Neural cell (in vitro differentiated cells): ENCODE measurements around the gene CA11. TPM values are rescaled to one million over a fixed set of nuclear protein-coding genes. Genes with fewer than 3 reads are reported as not detected.

Source experiments
- H2AFZ ChIP-seq: fragments of 200-600, 300-800 bp; sonication (generic), shearing (Covaris generic); 2 replicates; pipeline ENCODE4 v1.6.0; 2014; ENCODE audit warnings: low read depth, mild to moderate bottlenecking, antibody characterized with exemption, low read length, moderate library complexity
- H3F3A ChIP-seq: fragments of 200-600 bp; shearing (Covaris generic); 2 replicates; pipeline ENCODE4 v1.6.1; 2016; ENCODE audit warnings: mild to moderate bottlenecking, moderate library complexity, mixed read lengths, antibody characterized with exemption, low read length; ENCODE audit not compliant: insufficient read depth, poor library complexity, severe bottlenecking
- H3K27ac ChIP-seq: fragments of 200-600, 300-800 bp; sonication (generic), shearing (Covaris generic); 2 replicates; pipeline ENCODE4 v1.5.1; 2014; ENCODE audit warnings: mild to moderate bottlenecking, low read length, moderate library complexity
- H3K27me3 ChIP-seq: fragments of 300-800, 200-600 bp; sonication (generic), shearing (Covaris generic); 2 replicates; pipeline ENCODE4 v1.6.0; 2014; ENCODE audit warnings: mild to moderate bottlenecking, low read depth, low read length, moderate library complexity; ENCODE audit not compliant: insufficient read depth
- H3K36me3 ChIP-seq: fragments of 300-800, 200-600 bp; sonication (generic), shearing (Covaris generic); 2 replicates; pipeline ENCODE4 v1.5.1; 2014; ENCODE audit warnings: mild to moderate bottlenecking, antibody characterized with exemption, low read length, moderate library complexity; ENCODE audit not compliant: insufficient read depth
- H3K4me2 ChIP-seq: fragments of 300-800, 200-600 bp; sonication (generic), shearing (Covaris generic); 2 replicates; pipeline ENCODE4 v1.6.0; 2014; ENCODE audit warnings: mild to moderate bottlenecking, low read length
- H3K4me3 ChIP-seq: fragments of 300-800, 200-600 bp; sonication (generic), shearing (Covaris generic); 2 replicates; pipeline ENCODE4 v1.5.1; 2014; ENCODE audit warnings: mild to moderate bottlenecking, low read length, moderate library complexity
- H3K79me2 ChIP-seq: fragments of 200-600 bp; shearing (Covaris generic); replicated peaks from 2 replicates; pipeline ENCODE4 v1.6.0; 2014; ENCODE audit warnings: mild to moderate bottlenecking, low read length, moderate library complexity; ENCODE audit not compliant: insufficient read depth
- H3K9ac ChIP-seq: fragments of 300-800, 200-600 bp; sonication (generic), shearing (Covaris generic); 2 replicates; pipeline ENCODE4 v1.6.1; 2016; ENCODE audit warnings: mild to moderate bottlenecking, low read length, mixed read lengths
- H3K9me2 ChIP-seq: fragments of 200-600 bp; shearing (Covaris generic); 2 replicates; pipeline ENCODE4 v1.6.1; 2016; ENCODE audit warnings: mild to moderate bottlenecking, low read length, mixed read lengths; ENCODE audit not compliant: insufficient read depth
- H3K9me3 ChIP-seq: fragments of 200-600, 300-800 bp; sonication (generic), shearing (Covaris generic); 2 replicates; pipeline ENCODE4 v1.6.1; 2016; ENCODE audit warnings: mild to moderate bottlenecking, mixed run types, low read length, moderate library complexity, mixed read lengths
- H4K20me1 ChIP-seq: fragments of 200-600 bp; shearing (Covaris generic); 2 replicates; pipeline ENCODE4 v1.6.1; 2016; ENCODE audit warnings: mild to moderate bottlenecking, mixed run types; ENCODE audit not compliant: insufficient read depth
- EP300 ChIP-seq: fragments of 450-650 bp; conservative IDR thresholded peaks from 2 replicates; pipeline ENCODE4 v1.6.1; 2014; ENCODE audit warnings: antibody characterized with exemption, mild to moderate bottlenecking, moderate library complexity; ENCODE audit not compliant: poor library complexity, severe bottlenecking
- EZH2 ChIP-seq: fragments of 200-600, 300-800 bp; shearing (Covaris generic), sonication (generic); IDR thresholded peaks from 2 replicates; pipeline ENCODE4 v1.6.1; 2014; ENCODE audit warnings: antibody characterized with exemption, low read length, borderline replicate concordance, mild to moderate bottlenecking; ENCODE audit not compliant: insufficient read depth, poor library complexity, severe bottlenecking
- MXI1 ChIP-seq: fragments of 450-650 bp; conservative IDR thresholded peaks from 2 replicates; pipeline ENCODE4 v1.6.1; 2014; ENCODE audit warnings: antibody characterized with exemption, mild to moderate bottlenecking; ENCODE audit not compliant: poor library complexity, severe bottlenecking
- POLR2AphosphoS5 ChIP-seq: IDR thresholded peaks from 2 replicates; pipeline ENCODE4 v1.6.1; 2012
- RAD21 ChIP-seq: fragments of 450-650 bp; conservative IDR thresholded peaks from 2 replicates; pipeline ENCODE4 v1.6.1; 2014; ENCODE audit warnings: antibody characterized with exemption, mild to moderate bottlenecking, moderate library complexity
- REST ChIP-seq: IDR thresholded peaks from 2 replicates; pipeline ENCODE4 v1.6.1; 2012; ENCODE audit warnings: borderline replicate concordance
- SMC3 ChIP-seq: fragments of 450-650 bp; conservative IDR thresholded peaks from 2 replicates; pipeline ENCODE4 v1.6.1; 2014; ENCODE audit warnings: antibody characterized with exemption, mild to moderate bottlenecking, moderate library complexity; ENCODE audit not compliant: poor library complexity
- TAF1 ChIP-seq: IDR thresholded peaks from 2 replicates; pipeline ENCODE4 v1.6.1; 2012; ENCODE audit warnings: low read depth
- polyA plus RNA-seq: library from polyadenylated mRNA; depleted of rRNA; stranded (reverse); fragments of >200 nt; gene quantifications from 2 replicates; pipeline ENCODE4 v1.2.3, GENCODE V29; 2014
- TF ChIP-seq, protein P1 (sequence below): fragments of 450-650 bp; IDR thresholded peaks from 2 replicates; pipeline ENCODE4 v1.5.1; 2014; ENCODE audit warnings: antibody characterized with exemption, mild to moderate bottlenecking, moderate library complexity; ENCODE audit not compliant: poor library complexity, severe bottlenecking

Gene CA11
- polyA plus RNA-seq, 1 donor from 2014 or later, result 108 TPM

DNA sequence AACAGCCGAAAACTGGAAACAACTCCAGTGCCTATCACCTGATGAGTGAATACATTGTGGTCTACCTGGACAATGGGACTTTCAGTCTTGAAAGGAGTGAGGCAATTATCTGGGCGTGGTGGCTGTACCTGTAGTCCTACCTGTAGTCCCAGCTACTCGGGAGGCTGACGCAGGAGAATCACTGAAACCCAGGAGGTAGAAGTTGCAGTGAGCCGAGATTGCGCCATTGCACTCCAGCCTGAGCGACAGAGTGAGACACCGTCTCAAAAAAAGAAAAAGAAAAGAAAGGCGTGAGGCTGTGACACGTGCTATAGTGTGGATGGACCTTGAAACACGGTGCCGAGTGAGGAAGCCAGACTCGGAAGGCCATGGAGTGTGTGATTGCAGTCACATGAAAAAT lies 30.9 kb upstream of the CA11 start:
- no peaks in the 10 kb centered on the region for H3K9me2 ChIP-seq
- H4K20me1 ChIP-seq, result no peaks in the 10 kb centered on the region
- H3K79me2 ChIP-seq, result no peaks in the 10 kb centered on the region
- no peak overlapping the region for H3K4me3 ChIP-seq
- H3K27me3 ChIP-seq, result no peaks in the 10 kb centered on the region
- H3K9me3 ChIP-seq, result no peaks in the 10 kb centered on the region
- no peak overlapping the region for H2AFZ ChIP-seq
- no peak overlapping the region for H3K9ac ChIP-seq
- H3K27ac ChIP-seq, result no peak overlapping the region
- no peaks in the 10 kb centered on the region for H3F3A ChIP-seq
- H3K36me3 ChIP-seq, result no peaks in the 10 kb centered on the region
- no peak overlapping the region for H3K4me2 ChIP-seq
- TF ChIP-seq POLR2AphosphoS5, result no peak
- TF ChIP-seq EZH2, result no peak
- no peak for TF ChIP-seq MXI1

DNA sequence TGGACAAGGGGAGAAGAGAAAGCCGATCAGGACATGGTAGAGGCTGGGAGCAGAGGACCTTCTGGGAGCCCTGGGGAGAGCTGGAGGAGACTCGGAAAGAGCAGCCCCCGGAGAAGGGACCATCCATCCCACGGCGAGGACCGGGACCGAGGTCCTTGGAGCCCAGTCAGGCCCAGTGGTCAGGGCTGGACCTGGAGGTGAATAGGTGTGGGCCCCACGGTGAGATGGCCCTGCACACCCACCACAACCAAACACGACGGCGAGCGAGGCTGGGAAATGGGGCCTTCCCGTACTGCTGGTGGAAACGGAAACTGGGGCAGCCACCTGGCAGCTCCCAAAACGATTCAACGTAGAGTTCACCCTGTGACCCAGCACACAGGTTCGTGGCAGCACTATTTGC lies 30.5 kb upstream of the CA11 start:
- Histone ChIP-seq H2AFZ (no peak overlapping the region), H3K4me3 (no peak overlapping the region), H3K4me2 (no peak overlapping the region), H3K9me2 (no peaks in the 10 kb centered on the region), H3K27ac (no peak overlapping the region), H3K36me3 (no peaks in the 10 kb centered on the region), H3F3A (no peaks in the 10 kb centered on the region), H3K79me2 (no peaks in the 10 kb centered on the region), H4K20me1 (no peaks in the 10 kb centered on the region), H3K9me3 (no peaks in the 10 kb centered on the region), H3K9ac (no peak overlapping the region), H3K27me3 (no peaks in the 10 kb centered on the region)
- TF ChIP-seq POLR2AphosphoS5 (no peak), REST (no peak), TAF1 (no peak), SMC3 (no peak), EZH2 (no peak), RAD21 (no peak), MXI1 (no peak), EP300 (no peak)
- TF ChIP-seq, protein P1, sequence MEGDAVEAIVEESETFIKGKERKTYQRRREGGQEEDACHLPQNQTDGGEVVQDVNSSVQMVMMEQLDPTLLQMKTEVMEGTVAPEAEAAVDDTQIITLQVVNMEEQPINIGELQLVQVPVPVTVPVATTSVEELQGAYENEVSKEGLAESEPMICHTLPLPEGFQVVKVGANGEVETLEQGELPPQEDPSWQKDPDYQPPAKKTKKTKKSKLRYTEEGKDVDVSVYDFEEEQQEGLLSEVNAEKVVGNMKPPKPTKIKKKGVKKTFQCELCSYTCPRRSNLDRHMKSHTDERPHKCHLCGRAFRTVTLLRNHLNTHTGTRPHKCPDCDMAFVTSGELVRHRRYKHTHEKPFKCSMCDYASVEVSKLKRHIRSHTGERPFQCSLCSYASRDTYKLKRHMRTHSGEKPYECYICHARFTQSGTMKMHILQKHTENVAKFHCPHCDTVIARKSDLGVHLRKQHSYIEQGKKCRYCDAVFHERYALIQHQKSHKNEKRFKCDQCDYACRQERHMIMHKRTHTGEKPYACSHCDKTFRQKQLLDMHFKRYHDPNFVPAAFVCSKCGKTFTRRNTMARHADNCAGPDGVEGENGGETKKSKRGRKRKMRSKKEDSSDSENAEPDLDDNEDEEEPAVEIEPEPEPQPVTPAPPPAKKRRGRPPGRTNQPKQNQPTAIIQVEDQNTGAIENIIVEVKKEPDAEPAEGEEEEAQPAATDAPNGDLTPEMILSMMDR, result no peak
